ELR (cell line): ENCODE results near the gene SPPL2A.
"Not testable (repeated sequence)": the region's sequence is repeated elsewhere in the genome, so short reads cannot be mapped to it uniquely, and the experiment has no call there.

ENCODE experiments used
- DNase-seq: peaks from one replicate; pipeline ENCODE4 v3.0.0-alpha.2; 2015; ENCODE audit warnings: low read depth

SPPL2A gene, protein sequence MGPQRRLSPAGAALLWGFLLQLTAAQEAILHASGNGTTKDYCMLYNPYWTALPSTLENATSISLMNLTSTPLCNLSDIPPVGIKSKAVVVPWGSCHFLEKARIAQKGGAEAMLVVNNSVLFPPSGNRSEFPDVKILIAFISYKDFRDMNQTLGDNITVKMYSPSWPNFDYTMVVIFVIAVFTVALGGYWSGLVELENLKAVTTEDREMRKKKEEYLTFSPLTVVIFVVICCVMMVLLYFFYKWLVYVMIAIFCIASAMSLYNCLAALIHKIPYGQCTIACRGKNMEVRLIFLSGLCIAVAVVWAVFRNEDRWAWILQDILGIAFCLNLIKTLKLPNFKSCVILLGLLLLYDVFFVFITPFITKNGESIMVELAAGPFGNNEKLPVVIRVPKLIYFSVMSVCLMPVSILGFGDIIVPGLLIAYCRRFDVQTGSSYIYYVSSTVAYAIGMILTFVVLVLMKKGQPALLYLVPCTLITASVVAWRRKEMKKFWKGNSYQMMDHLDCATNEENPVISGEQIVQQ

GRCh38 chr15:50765195-50765967 lies at the start of gene SPPL2A:
SPPL2A (minus strand) TSS chr15:50765706; CDS start chr15:50765533, 173 bp downstream.
- peak; percentile 94 for DNase-seq

DNA sequence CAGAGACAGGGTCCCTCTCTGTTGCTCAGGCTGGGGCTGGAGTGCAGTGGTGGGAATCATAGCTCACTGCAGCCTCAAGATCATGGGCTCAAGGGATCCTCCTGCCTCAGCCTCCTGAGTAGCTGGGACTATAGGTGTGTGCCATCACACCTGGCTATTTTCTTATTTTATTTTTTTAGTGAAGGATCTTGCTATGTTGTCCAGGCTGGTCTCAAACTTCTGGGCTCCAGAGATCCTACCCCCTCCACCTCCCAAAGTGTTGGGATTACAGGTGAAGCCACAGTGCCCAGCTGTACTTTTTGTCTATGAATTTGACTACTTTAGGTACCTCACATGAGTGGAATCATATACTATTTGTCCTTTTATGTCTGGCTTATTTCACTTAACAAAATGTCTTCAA lies 49.1 kb upstream of the SPPL2A start:
- DNase-seq: no peak

GRCh38 chr15:50813865-50814264 lies 48.4 kb upstream of the SPPL2A start:
- DNase-seq: no peak

DNA sequence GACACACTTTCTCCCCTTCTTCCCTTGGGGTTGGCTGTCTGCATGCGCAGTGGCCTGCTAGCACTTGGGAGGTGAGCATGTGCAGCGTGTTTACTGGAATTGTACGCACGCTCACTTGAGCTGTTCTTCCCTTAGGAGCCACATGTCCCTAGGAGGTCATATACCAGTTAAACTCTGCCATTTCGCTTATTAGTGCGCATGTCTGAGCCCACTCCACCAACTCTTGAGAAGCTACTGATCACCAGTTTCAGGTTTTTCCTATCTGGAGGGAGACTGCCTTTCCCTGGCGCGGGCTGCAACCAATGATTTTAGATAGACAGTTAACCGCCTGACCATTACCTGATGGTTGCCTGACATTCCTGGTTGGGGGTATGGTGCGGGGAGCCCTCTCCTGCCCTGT lies 47.6 kb upstream of the SPPL2A start:
- no peak for DNase-seq

DNA sequence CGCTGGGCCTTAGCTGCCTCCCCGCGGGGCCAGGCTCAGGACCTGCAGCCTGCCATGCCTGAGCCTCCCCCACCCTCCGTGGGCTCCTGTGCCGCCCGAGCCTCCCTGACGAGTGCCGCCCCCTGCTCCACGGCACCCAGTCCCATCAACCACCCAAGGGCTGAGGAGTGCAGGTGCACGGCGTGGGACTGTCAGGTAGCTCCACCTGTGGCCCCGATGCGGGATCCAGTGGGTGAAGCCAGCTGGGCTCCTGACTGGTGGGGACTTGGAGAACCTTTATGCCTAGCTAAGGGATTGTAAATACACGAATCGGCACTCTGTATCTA lies 46.6 kb upstream of the SPPL2A start:
- not testable (repeated sequence) for DNase-seq

DNA sequence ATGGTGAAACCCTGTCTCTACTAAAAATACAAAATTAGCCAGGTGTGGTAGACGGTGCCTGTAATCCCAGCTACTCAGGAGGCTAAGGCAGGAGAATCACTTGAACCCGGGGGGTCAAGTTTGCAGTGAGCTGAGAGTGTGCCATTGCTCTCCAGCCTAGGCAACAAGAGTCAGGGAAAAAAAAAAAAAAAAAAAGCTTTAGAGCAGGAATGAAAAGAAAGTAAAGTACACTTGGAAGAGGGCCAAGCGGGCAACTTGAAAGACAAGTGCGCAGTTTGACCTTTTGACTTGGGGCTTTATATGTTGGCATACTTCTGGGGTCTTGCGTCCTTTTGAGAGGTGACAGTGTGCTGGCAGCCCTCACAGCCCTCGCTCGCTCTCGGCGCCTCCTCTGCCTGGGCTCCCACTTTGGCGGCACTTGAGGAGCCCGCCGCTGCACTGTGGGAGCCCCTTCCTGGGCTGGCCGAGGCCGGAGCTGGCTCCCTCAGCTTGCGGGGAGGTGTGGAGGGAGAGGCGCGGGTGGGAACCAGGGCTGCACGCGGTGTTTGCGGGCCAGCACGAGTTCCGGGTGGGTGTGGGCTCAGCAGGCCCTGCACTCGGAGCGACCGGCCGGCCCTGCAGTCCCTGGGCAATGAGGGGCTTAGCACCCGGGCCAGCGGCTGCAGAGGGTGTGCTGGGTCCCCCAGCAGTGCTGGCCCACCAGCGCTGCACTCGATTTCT lies 46.1 kb upstream of the SPPL2A start:
- DNase-seq: not testable (repeated sequence)

- DNase-seq: no peak
Observed at GRCh38 chr15:50810128-50810527, 44.6 kb upstream of the SPPL2A start.

- DNase-seq: no peak
Observed at GRCh38 chr15:50808728-50809127, 43.2 kb upstream of the SPPL2A start.

DNA sequence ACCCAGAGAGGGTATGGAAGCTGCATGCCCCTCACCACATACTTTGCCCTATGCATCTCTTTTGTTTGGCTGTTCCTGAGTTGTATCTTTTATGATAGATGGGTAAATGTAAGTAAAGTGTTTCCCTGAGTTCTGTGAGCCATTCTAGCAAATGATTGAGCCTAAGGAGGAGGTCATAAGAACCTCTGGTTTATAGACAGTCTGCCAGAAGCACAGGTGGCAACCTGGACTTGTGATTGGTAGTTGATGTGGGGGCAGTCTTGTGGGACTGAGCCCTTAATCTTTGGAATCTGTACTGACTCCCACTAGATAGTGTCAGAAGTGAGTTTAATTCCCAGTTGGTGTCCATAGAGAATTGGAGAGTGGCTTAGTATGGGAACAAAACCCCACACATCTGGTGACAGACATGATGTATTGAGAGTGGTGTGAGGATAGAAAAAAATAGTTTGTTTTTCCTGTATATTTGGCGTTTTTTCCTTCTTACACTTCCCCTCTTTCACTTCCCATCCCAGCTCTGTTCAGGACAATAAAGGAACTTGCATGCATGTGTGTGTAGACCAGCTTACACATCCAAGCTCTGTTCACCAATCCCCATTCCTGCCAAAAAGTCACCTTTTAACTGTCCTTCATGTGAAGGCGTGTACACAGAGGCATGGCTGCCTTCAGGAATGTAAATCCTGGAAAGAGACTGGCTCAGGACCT lies 38.1 kb upstream of the SPPL2A start:
- no peak for DNase-seq

- DNase-seq: no peak
Observed at GRCh38 chr15:50800715-50801114, 35.2 kb upstream of the SPPL2A start.

- peak; percentile 21 for DNase-seq
Observed at GRCh38 chr15:50798684-50799083, 33.2 kb upstream of the SPPL2A start.

DNA sequence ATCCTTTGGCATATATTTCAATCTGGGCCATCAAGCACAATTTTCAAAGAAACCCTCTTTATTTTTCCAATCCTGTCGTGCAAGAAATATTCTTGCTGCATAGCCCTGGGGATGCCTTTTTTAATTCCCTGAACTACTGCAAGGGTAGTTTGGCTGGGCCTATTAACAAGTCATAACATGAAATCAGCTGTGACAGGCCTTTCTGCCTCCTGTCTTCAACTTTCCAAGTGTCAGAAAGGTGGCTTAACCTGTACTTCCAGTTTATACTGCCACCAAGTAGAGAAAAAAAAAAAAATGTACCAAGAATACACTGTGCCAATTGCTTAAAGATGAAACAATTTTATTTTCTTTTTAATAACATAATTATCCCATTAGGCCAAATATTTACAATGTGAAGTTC lies 32.4 kb upstream of the SPPL2A start:
- DNase-seq: no peak

GRCh38 chr15:50791486-50791885 lies 26.0 kb upstream of the SPPL2A start:
- DNase-seq: no peak

- no peak for DNase-seq
Observed at GRCh38 chr15:50790778-50791453, 25.4 kb upstream of the SPPL2A start.

- peak; percentile 39 for DNase-seq
Observed at GRCh38 chr15:50786871-50787270, 21.4 kb upstream of the SPPL2A start.

- DNase-seq: no peak
Observed at GRCh38 chr15:50786438-50786837, 20.9 kb upstream of the SPPL2A start.

DNA sequence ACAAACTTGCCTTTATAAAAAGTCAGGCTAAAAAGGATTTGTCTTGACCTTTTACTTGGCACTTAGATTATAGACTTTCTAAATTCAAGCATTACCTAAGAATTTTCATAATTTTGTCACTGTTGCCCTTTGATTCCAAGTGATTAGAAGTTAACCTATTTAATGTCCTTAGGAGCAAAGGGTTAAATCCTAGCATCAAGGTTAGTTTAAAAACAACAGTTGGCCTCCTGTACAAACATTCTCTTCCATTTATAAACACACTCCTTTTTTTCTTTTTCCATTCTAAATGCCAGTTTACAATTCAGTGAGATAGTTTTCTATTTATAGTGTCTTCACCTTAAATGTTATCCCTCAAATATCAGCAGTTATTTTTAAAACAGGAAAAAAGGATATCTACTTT lies 18.4 kb upstream of the SPPL2A start:
- no peak for DNase-seq

DNA sequence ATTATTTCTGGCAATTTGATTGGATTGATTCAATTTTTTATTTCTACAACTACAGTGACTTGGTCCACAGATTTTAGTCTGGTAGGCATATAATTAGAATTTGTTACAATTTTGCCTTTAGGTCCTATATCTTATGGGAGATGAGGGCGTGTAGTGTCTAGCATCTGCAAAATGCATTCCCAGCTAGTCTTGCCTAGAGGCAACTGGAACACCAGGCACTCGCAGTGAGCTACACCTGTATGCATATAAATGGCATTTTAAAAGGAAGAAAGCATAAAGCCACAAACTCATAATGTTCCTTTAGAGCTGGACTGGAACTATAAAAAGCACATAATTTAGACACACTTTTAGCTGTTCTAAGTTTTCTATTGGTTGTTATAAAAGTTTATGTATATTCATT lies 17.9 kb upstream of the SPPL2A start:
- no peak for DNase-seq

GRCh38 chr15:50778086-50778485 lies 12.6 kb upstream of the SPPL2A start:
- DNase-seq: no peak

- peak; percentile 30 for DNase-seq
Observed at GRCh38 chr15:50777042-50777441, 11.5 kb upstream of the SPPL2A start.

- peak; percentile 9 for DNase-seq
Observed at GRCh38 chr15:50774450-50774849, 8.9 kb upstream of the SPPL2A start.
